Heart left ventricle (tissue), 13 donors: ENCODE results near the gene PCNX3.

Experiments
- CTCF ChIP-seq, 12 donors: fragments of 200-600 bp; sonication (generic) in 4 of 12; IDR thresholded peaks; one replicate each; pipeline versions ENCODE4 v1.5.0 to v1.8.0; 2018 to 2022; ENCODE audit warnings: antibody characterized with exemption in 12 of 12, mild to moderate bottlenecking in 5 of 12
- POLR2A ChIP-seq, 2 donors: fragments of 450-650 bp; IDR thresholded peaks; one replicate each; pipeline ENCODE4 v1.6.1; 2017; ENCODE audit warnings: antibody characterized with exemption in 2 of 2, mild to moderate bottlenecking in 2 of 2, moderate library complexity in 2 of 2
- donor health status: ischemic (EF 13 %, LVEDD 7.1; RV severe dilation, severe dysfunction).
- donor health status: DM: no; HTN: yes; CAD: no.
- donor health status: DM: no; HTN: no; CAD: no.
- donor health status: ischemic (EF 25% LVEDD 6.9; RV normal size, moderate dysfunction).
- donor health status: ischemic (EF 25% LVEDD 5.7; RV mildly dilated, moderate dysfunction).
- donor health status: ischemic (EF 35%, LVEDD 5.7; RV mildly dilated, moderate dysfunction).
- donor health status: nonischemic (EF 11% LVEDD 7.7; RV severe dilation, severe dysfunction).
- donor health status: DM: yes; HTN: yes; CAD: no.
- donor health status: PGD.
- donor health status: ischemic (EF 29% LVEDD 5.4; RV normal size, mild dysfunction).
- donor health status: nonischemic (EF 23%, LVEDD 6.1; RV moderate dilation, normal function).

- no peak for TF ChIP-seq CTCF (IDR thresholded peaks at IDR 0.05)
- no peak for TF ChIP-seq POLR2A (IDR thresholded peaks at IDR 0.05)
Measured at GRCh38 chr11:65613091-65613928, 2.3 kb upstream of the PCNX3 start.
